GM19463 (cell line): ENCODE data around the gene PRCD.

ENCODE experiments used
- ATAC-seq: cut with Tn5 transposase; IDR thresholded peaks from one replicate; pipeline ENCODE4 v1.9.1; 2021; ENCODE audit warnings: mild to moderate bottlenecking, moderate library complexity; ENCODE audit not compliant: unreplicated experiment

PRCD gene

DNA sequence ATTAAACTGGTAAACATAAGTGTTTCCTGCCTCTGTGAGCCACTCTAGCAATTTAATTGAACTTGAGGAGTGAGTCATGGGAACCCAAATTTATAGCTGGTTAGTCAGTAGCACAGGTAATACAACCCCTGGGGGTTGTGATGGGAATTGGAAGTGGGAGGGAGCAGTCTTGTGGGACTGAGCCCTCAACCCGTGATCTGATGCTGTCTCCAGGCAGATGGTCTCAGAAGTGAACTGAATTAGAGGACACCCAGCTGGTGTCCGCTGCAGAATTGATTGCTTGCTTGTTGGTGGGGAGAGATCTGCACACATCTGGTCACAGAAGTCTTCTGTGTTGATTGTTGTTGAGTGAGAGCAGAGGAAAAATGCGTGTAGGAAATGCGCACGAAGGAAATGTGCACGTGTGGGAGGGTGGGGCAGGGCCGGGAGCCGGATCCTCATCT, 53.6 kb downstream of the PRCD start:
- ATAC-seq, result no peak

DNA sequence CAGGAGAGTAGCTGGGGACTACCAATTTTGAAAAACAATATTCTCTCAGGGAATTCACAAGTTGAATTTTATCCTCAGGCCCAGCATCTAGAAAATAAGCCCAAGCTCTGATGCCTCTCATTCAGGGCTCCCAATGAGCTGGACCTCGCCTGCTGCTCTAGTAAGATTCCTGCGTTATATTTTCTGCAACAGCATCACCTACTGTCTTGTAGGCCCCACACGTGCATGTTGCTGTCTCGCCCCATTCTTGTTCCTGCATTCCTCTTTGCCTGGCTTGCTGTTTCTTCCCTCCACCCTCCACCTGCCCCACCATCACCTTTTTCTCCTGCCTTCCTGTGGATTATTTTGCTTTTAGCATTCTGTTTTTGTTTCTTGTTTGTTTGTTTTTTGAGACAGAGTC, 54.1 kb downstream of the PRCD start:
- ATAC-seq, result no peak

DNA sequence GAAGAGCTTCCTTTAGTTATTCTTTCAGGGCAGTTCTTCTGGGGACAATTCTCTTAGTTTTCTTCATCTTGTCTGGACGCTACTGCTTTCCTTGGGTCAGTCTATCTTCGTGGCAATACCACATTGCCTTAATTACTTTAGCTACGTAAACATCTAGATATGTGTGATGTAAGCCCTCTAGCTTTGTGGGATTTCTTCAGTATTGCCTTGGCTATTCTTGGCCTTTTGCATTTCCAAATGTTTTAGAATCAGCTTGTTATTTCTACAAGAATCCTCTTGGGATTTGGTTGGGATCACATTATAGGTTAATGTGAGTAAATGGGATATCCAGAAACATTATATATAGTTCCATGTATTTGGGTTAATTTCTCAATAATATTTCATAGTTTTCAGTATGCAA, 54.8 kb downstream of the PRCD start:
- ATAC-seq, result no peak
